Gastrocnemius medialis (tissue), 4 donors: Measurements from ENCODE around the gene VIPR2. TPM values are rescaled to one million over a fixed set of nuclear protein-coding genes. Genes with fewer than 3 reads are reported as not detected.
A peak's percentile ranks its signal among the peaks of the same experiment; 100 is the strongest.

Source experiments
- ATAC-seq, 2 donors: fragments of 150-250 bp; one replicate each; pipeline ENCODE4 v1.9.1; 2016
- DNase-seq, 2 donors: peaks; one replicate each; pipeline ENCODE4 v3.0.0-alpha.2; 2019
- H3K27ac ChIP-seq, 4 donors: fragments of 200-600 bp; sonication (generic); 1 replicate in 1 of 4; 2 replicates in 3 of 4; pipeline ENCODE4 v1.5.1; 2016 to 2018; ENCODE audit warnings: mild to moderate bottlenecking in 2 of 4, moderate library complexity in 1 of 4
- H3K27me3 ChIP-seq, 3 donors: fragments of 200-600 bp; sonication (generic) in 2 of 3; 1 replicate in 1 of 3; 2 replicates in 2 of 3; pipeline versions ENCODE4 v1.5.1 to v1.6.0; 2016 to 2019; ENCODE audit warnings: mild to moderate bottlenecking in 1 of 3, moderate library complexity in 1 of 3
- H3K36me3 ChIP-seq, 2 donors: fragments of 200-600 bp; sonication (generic) in 1 of 2; one replicate each; pipeline ENCODE4 v1.5.1; 2017 to 2018
- H3K4me1 ChIP-seq, 2 donors: fragments of 200-600 bp; sonication (generic) in 1 of 2; one replicate each; pipeline ENCODE4 v1.5.1; 2016 to 2017; ENCODE audit warnings: mild to moderate bottlenecking in 2 of 2
- H3K4me3 ChIP-seq, 4 donors: fragments of 200-600 bp; sonication (generic) in 3 of 4; 1 replicate in 1 of 4; 2 replicates in 3 of 4; pipeline ENCODE4 v1.5.1; 2016 to 2019; ENCODE audit warnings: mild to moderate bottlenecking in 2 of 4
- H3K9me3 ChIP-seq, 3 donors: fragments of 200-600 bp; sonication (generic) in 2 of 3; 1 replicate in 1 of 3; 2 replicates in 2 of 3; pipeline ENCODE4 v1.5.1; 2016 to 2019
- CTCF ChIP-seq, 5 experiments: fragments of 450-650 bp in 3 of 5; fragments of 200-600 bp in 2 of 5; sonication (generic) in 2 of 5; IDR thresholded peaks in 4 of 5; conservative IDR thresholded peaks in 1 of 5; 1 replicate in 4 of 5; 2 replicates in 1 of 5; pipeline ENCODE4 v1.5.1; 2016 to 2019; ENCODE audit warnings: antibody characterized with exemption in 5 of 5, mild to moderate bottlenecking in 3 of 5, moderate library complexity in 3 of 5
- POLR2A ChIP-seq, 2 donors: fragments of 450-650 bp; IDR thresholded peaks; one replicate each; pipeline ENCODE4 v1.6.1; 2017; ENCODE audit warnings: antibody characterized with exemption in 2 of 2, mild to moderate bottlenecking in 2 of 2, moderate library complexity in 2 of 2
- in situ Hi-C, 4 donors: fragments of 200-750 bp; cut with MboI; loops; one replicate each; pipeline versions ENCODE4 v1.15.0 to v1.8.0; 2017; ENCODE audit warnings: low sequenced_read_pairs in 4 of 4
- intact Hi-C: fragments of 100-400 bp; cut with DNase I; formaldehyde crosslinking; loops from one replicate; pipeline ENCODE4 v1.15.1; 2023; ENCODE audit warnings: low total_unique reads
- total RNA-seq, 4 donors: library from RNA; depleted of rRNA; stranded (reverse); fragments of >200 nt; gene quantifications; one replicate each; pipeline versions ENCODE4 v1.1.0 to v1.2.3, GENCODE V29; 2016

VIPR2 gene
- total RNA-seq, 4 donors from 2014 or later: 0.39 to 2.2 (median 0.80) TPM

GRCh38 chr7:159093351-159093971, 51.2 kb downstream of the VIPR2 start:
- H3K36me3 ChIP-seq: no peaks in the 10 kb centered on the region
- H3K4me3 ChIP-seq: no peak overlapping the region
- ATAC-seq (no peak), DNase-seq (no peak)
- no peaks in the 10 kb centered on the region for H3K9me3 ChIP-seq
- H3K27ac ChIP-seq: peak overlapping the region in 1 of 4 donors; percentile 98
- in situ Hi-C loops (no loop called here), intact Hi-C loops (no loop called here)
- no peaks in the 10 kb centered on the region for H3K27me3 ChIP-seq
- peaks cover 35 to 46% of the 10 kb centered on the region in 2 donors for H3K4me1 ChIP-seq
- TF ChIP-seq POLR2A (IDR thresholded peaks at IDR 0.05) (no peak), CTCF (IDR thresholded peaks at IDR 0.05 in 4 of 5, conservative IDR thresholded peaks at IDR 0.05 in 1 of 5) (no peak)

- Histone ChIP-seq H3K4me1 (peaks cover 27 to 39% of the 10 kb centered on the region in 2 donors), H3K27ac (no peak overlapping the region), H3K36me3 (no peaks in the 10 kb centered on the region), H3K9me3 (no peaks in the 10 kb centered on the region), H3K27me3 (no peaks in the 10 kb centered on the region), H3K4me3 (no peak overlapping the region)
- TF ChIP-seq POLR2A (IDR thresholded peaks at IDR 0.05) (no peak), CTCF (IDR thresholded peaks at IDR 0.05 in 4 of 5, conservative IDR thresholded peaks at IDR 0.05 in 1 of 5) (no peak)
- DNase-seq (no peak), ATAC-seq (no peak)
- intact Hi-C loops: no loop called here
- in situ Hi-C loops: no loop called here
These were observed 52.0 kb downstream of the VIPR2 start for GRCh38 chr7:159092701-159093121.

GRCh38 chr7:159091480-159092475, 52.9 kb downstream of the VIPR2 start:
- Histone ChIP-seq H3K27ac (no peak overlapping the region), H3K9me3 (no peaks in the 10 kb centered on the region), H3K27me3 (no peaks in the 10 kb centered on the region), H3K4me3 (no peak overlapping the region), H3K36me3 (no peaks in the 10 kb centered on the region), H3K4me1 (peaks cover 22 to 30% of the 10 kb centered on the region in 2 donors)
- in situ Hi-C loops (no loop called here), intact Hi-C loops (no loop called here)
- ATAC-seq: no peak
- TF ChIP-seq POLR2A (IDR thresholded peaks at IDR 0.05): no peak
- no peak for TF ChIP-seq CTCF (IDR thresholded peaks at IDR 0.05 in 4 of 5, conservative IDR thresholded peaks at IDR 0.05 in 1 of 5)
- DNase-seq: no peak

GRCh38 chr7:159091041-159091440, 53.6 kb downstream of the VIPR2 start:
- TF ChIP-seq POLR2A (IDR thresholded peaks at IDR 0.05) (no peak), CTCF (IDR thresholded peaks at IDR 0.05 in 4 of 5, conservative IDR thresholded peaks at IDR 0.05 in 1 of 5) (no peak)

More at GRCh38 chr7:159091041-159091440, 53.6 kb downstream of the VIPR2 start:
- Histone ChIP-seq H3K36me3 (no peaks in the 10 kb centered on the region), H3K4me1 (peaks cover 21 to 23% of the 10 kb centered on the region in 2 donors), H3K9me3 (no peaks in the 10 kb centered on the region), H3K27ac (no peak overlapping the region), H3K27me3 (no peaks in the 10 kb centered on the region), H3K4me3 (no peak overlapping the region)
- intact Hi-C loops: no loop called here
- ATAC-seq (no peak), DNase-seq (no peak)
- in situ Hi-C loops: no loop called here
